HG02981 (cell line): ENCODE results near the gene DOCK1.

ENCODE experiments used
- ATAC-seq: cut with Tn5 transposase; IDR thresholded peaks from one replicate; pipeline ENCODE4 v1.9.1; 2021; ENCODE audit warnings: mild to moderate bottlenecking, moderate library complexity; ENCODE audit not compliant: unreplicated experiment

Gene DOCK1

GRCh38 chr10:127157506-127158200 lies 252.4 kb downstream of the DOCK1 start:
- ATAC-seq, result no peak

GRCh38 chr10:127158662-127159061 lies 253.4 kb downstream of the DOCK1 start:
- no peak for ATAC-seq

GRCh38 chr10:127159648-127160245 lies 254.5 kb downstream of the DOCK1 start:
- ATAC-seq, result no peak

- no peak for ATAC-seq
Observed at GRCh38 chr10:127161482-127161881, 256.3 kb downstream of the DOCK1 start.

GRCh38 chr10:127162841-127163240 lies 257.6 kb downstream of the DOCK1 start:
- ATAC-seq, result no peak

- no peak for ATAC-seq
Observed at GRCh38 chr10:127168261-127168660, 263.0 kb downstream of the DOCK1 start.

- no peak for ATAC-seq
Observed at GRCh38 chr10:127174866-127175265, 269.6 kb downstream of the DOCK1 start.

- no peak for ATAC-seq
Observed at GRCh38 chr10:127175357-127176110, 270.3 kb downstream of the DOCK1 start.

- no peak for ATAC-seq
Observed at GRCh38 chr10:127176649-127177048, 271.4 kb downstream of the DOCK1 start.

GRCh38 chr10:127179612-127180250 lies 274.5 kb downstream of the DOCK1 start:
- no peak for ATAC-seq

- no peak for ATAC-seq
Observed at GRCh38 chr10:127182161-127182560, 276.9 kb downstream of the DOCK1 start.

GRCh38 chr10:127184582-127184981 lies 279.4 kb downstream of the DOCK1 start:
- ATAC-seq, result no peak

- no peak for ATAC-seq
Observed at GRCh38 chr10:127186813-127187212, 281.6 kb downstream of the DOCK1 start.

- no peak for ATAC-seq
Observed at GRCh38 chr10:127189226-127189625, 284.0 kb downstream of the DOCK1 start.

- ATAC-seq, result no peak
Observed at GRCh38 chr10:127190427-127190826, 285.2 kb downstream of the DOCK1 start.

- no peak for ATAC-seq
Observed at GRCh38 chr10:127193125-127193524, 287.9 kb downstream of the DOCK1 start.

- no peak for ATAC-seq
Observed at GRCh38 chr10:127194111-127194510, 288.9 kb downstream of the DOCK1 start.

GRCh38 chr10:127194599-127194998 lies 289.4 kb downstream of the DOCK1 start:
- ATAC-seq, result no peak

- no peak for ATAC-seq
Observed at GRCh38 chr10:127195041-127195506, 289.8 kb downstream of the DOCK1 start.

- ATAC-seq, result no peak
Observed at GRCh38 chr10:127195571-127196281, 290.5 kb downstream of the DOCK1 start.
